SU-DHL-6 (cell line): Measurements from ENCODE around the gene POLE4.

Experiments used
- H2AFZ ChIP-seq: fragments of 200-600 bp; sonication (generic); 2 replicates; pipeline ENCODE4 v1.6.1; 2014; ENCODE audit warnings: low read depth, mild to moderate bottlenecking, moderate library complexity, mixed read lengths, antibody characterized with exemption, low read length; ENCODE audit not compliant: severe bottlenecking
- H3F3A ChIP-seq: fragments of 200-600 bp; shearing (Covaris generic); 2 replicates; pipeline ENCODE4 v1.6.0; 2016; ENCODE audit warnings: antibody characterized with exemption, mild to moderate bottlenecking; ENCODE audit not compliant: insufficient read depth
- H3K27ac ChIP-seq: fragments of 200-600 bp; sonication (generic); 2 replicates; pipeline ENCODE4 v1.5.1; 2016; ENCODE audit warnings: low read depth, mild to moderate bottlenecking, low read length, moderate library complexity, mixed read lengths
- H3K27me3 ChIP-seq: fragments of 200-600 bp; sonication (generic), shearing (Covaris generic); 2 replicates; pipeline ENCODE4 v1.6.0; 2014; ENCODE audit warnings: mild to moderate bottlenecking, low read length
- H3K36me3 ChIP-seq: fragments of 200-600 bp; sonication (generic); 2 replicates; pipeline ENCODE4 v1.6.1; 2014; ENCODE audit warnings: mild to moderate bottlenecking, low read length, mixed read lengths
- H3K4me2 ChIP-seq: fragments of 300-600, 200-600 bp; shearing (Covaris generic), sonication (generic); 2 replicates; pipeline ENCODE4 v1.6.0; 2014; ENCODE audit warnings: low read length, low read depth, mild to moderate bottlenecking; ENCODE audit not compliant: poor library complexity, severe bottlenecking
- H3K4me3 ChIP-seq: fragments of 200-600 bp; sonication (generic); 2 replicates; pipeline ENCODE4 v1.5.1; 2014; ENCODE audit warnings: antibody characterized with exemption, low read length, mild to moderate bottlenecking, mixed read lengths; ENCODE audit not compliant: insufficient read depth, poor library complexity, severe bottlenecking
- H3K79me2 ChIP-seq: fragments of 200-600 bp; sonication (generic); 2 replicates; pipeline ENCODE4 v1.6.1; 2014; ENCODE audit warnings: mild to moderate bottlenecking, low read length, moderate library complexity; ENCODE audit not compliant: insufficient read depth
- H3K9ac ChIP-seq: fragments of 200-600 bp; sonication (generic); 2 replicates; pipeline ENCODE4 v1.7.0; 2014; ENCODE audit warnings: mild to moderate bottlenecking, low read length
- H3K9me2 ChIP-seq: fragments of 200-600 bp; sonication (generic); replicated peaks from 2 replicates; pipeline ENCODE4 v1.6.1; 2014; ENCODE audit warnings: low read length; ENCODE audit not compliant: insufficient read depth
- H3K9me3 ChIP-seq: fragments of 200-600 bp; sonication (generic); 2 replicates; pipeline ENCODE4 v1.6.1; 2014; ENCODE audit warnings: low read length, mixed read lengths; ENCODE audit not compliant: insufficient read depth
- H4K20me1 ChIP-seq: fragments of 200-600 bp; sonication (generic); 2 replicates; pipeline ENCODE4 v1.6.1; 2014; ENCODE audit warnings: low read depth, mild to moderate bottlenecking, antibody characterized with exemption, low read length, moderate library complexity, mixed read lengths
- EZH2phosphoT487 ChIP-seq: fragments of 200-600 bp; sonication (generic), shearing (Covaris generic); conservative IDR thresholded peaks from 2 replicates; pipeline ENCODE4 v1.6.1; 2018; ENCODE audit warnings: mild to moderate bottlenecking, antibody characterized with exemption, low read length, moderate library complexity, mixed read lengths
- TF ChIP-seq, protein P1 (sequence below): fragments of 200-600 bp; sonication (generic); IDR thresholded peaks from one replicate; pipeline ENCODE4 v1.5.1; 2017; ENCODE audit warnings: antibody characterized with exemption, mild to moderate bottlenecking, low read length, moderate library complexity; ENCODE audit not compliant: insufficient read depth, poor library complexity, severe bottlenecking

Gene POLE4

DNA sequence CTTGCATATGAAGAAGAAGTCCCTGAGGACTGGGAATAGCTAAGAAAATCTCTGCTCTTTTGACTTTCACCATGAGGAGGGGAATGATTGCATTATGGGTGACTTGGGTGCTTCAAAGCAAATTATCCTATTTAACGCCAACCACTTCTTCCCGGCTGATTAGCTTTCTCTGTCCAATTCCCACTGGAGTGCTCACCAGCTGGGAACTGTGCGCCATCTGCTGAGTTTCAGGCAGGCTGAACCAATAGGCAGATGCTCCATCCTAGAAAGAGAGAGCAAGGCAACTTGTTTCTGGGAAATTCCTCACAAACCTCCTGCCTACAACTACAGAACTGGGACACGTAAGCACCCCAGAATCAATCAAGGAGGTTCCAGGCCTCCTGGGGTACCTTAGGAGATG, 49.4 kb downstream of the POLE4 start:
- H2AFZ ChIP-seq, result no peak overlapping the region
- no peaks in the 10 kb centered on the region for H3K27me3 ChIP-seq
- no peaks in the 10 kb centered on the region for H3K9me2 ChIP-seq
- H3K79me2 ChIP-seq, result no peaks in the 10 kb centered on the region
- no peak for TF ChIP-seq EZH2phosphoT487
- TF ChIP-seq, protein P1, sequence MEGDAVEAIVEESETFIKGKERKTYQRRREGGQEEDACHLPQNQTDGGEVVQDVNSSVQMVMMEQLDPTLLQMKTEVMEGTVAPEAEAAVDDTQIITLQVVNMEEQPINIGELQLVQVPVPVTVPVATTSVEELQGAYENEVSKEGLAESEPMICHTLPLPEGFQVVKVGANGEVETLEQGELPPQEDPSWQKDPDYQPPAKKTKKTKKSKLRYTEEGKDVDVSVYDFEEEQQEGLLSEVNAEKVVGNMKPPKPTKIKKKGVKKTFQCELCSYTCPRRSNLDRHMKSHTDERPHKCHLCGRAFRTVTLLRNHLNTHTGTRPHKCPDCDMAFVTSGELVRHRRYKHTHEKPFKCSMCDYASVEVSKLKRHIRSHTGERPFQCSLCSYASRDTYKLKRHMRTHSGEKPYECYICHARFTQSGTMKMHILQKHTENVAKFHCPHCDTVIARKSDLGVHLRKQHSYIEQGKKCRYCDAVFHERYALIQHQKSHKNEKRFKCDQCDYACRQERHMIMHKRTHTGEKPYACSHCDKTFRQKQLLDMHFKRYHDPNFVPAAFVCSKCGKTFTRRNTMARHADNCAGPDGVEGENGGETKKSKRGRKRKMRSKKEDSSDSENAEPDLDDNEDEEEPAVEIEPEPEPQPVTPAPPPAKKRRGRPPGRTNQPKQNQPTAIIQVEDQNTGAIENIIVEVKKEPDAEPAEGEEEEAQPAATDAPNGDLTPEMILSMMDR, result no peak
- no peaks in the 10 kb centered on the region for H3F3A ChIP-seq
- H3K27ac ChIP-seq, result no peak overlapping the region
- no peak overlapping the region for H3K4me3 ChIP-seq
- H3K9ac ChIP-seq, result no peak overlapping the region
- H3K9me3 ChIP-seq, result no peaks in the 10 kb centered on the region
- H3K36me3 ChIP-seq, result no peaks in the 10 kb centered on the region
- H4K20me1 ChIP-seq, result no peaks in the 10 kb centered on the region
- H3K4me2 ChIP-seq, result no peak overlapping the region

DNA sequence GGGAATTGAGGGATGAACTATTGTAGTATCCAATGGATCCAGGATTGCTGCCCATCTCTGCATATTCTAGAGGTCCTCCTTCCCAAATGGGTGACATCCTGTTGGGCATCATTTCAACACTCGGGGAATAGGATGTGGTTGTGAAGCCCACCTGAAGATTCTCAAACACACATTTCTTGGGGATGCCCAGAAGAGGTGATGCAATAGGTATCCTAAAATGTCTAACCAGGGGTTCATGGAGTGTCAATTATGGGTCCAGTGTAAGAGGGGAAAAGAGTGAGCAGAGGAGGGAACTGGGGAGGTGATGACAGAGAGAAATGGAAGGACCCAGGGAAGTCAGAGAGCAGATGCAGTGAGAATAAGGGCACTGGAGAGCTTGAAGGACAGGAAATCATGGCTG, 52.1 kb downstream of the POLE4 start:
- H3K36me3 ChIP-seq, result no peaks in the 10 kb centered on the region
- H3K9ac ChIP-seq, result no peak overlapping the region
- H3K4me2 ChIP-seq, result no peak overlapping the region
- H3K9me2 ChIP-seq, result no peaks in the 10 kb centered on the region
- H4K20me1 ChIP-seq, result no peaks in the 10 kb centered on the region
- no peaks in the 10 kb centered on the region for H3K27me3 ChIP-seq
- no peak for TF ChIP-seq EZH2phosphoT487
- TF ChIP-seq, protein P1, result no peak
- no peaks in the 10 kb centered on the region for H3K79me2 ChIP-seq
- H3F3A ChIP-seq, result no peaks in the 10 kb centered on the region
- no peak overlapping the region for H3K27ac ChIP-seq
- H3K9me3 ChIP-seq, result no peaks in the 10 kb centered on the region
- no peak overlapping the region for H2AFZ ChIP-seq
- no peak overlapping the region for H3K4me3 ChIP-seq

DNA sequence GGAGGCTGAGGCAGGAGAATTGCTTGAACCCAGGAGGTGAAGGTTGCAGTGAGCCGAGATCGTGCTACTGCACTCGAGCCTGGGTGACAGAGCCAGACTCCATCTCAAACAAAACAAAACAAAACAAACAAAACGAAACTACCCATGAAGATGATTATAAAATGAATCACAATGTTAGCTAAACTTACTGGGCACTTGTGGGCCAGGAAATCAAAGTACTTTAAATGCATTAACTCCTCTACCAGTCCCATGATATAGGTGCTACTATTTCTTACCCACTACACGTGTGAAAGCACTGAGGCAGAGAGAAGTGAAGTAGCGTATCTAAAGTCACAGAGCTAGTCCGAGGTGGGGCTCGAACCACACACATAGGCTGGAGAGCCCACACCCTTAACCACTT, 53.6 kb downstream of the POLE4 start:
- H2AFZ ChIP-seq, result no peak overlapping the region
- H3K79me2 ChIP-seq, result no peaks in the 10 kb centered on the region
- no peak overlapping the region for H3K4me2 ChIP-seq

More for the DNA sequence above, 53.6 kb downstream of the POLE4 start:
- Histone ChIP-seq H3F3A (no peaks in the 10 kb centered on the region), H3K27ac (no peak overlapping the region), H3K4me3 (no peak overlapping the region), H3K36me3 (no peaks in the 10 kb centered on the region), H3K9me3 (no peaks in the 10 kb centered on the region), H4K20me1 (no peaks in the 10 kb centered on the region), H3K9ac (no peak overlapping the region), H3K9me2 (no peaks in the 10 kb centered on the region), H3K27me3 (no peaks in the 10 kb centered on the region)
- TF ChIP-seq EZH2phosphoT487, result no peak
- TF ChIP-seq, protein P1, result no peak
